ENCODE measurements around the gene FOXI1. TPM values are rescaled to one million over a fixed set of nuclear protein-coding genes. Genes with fewer than 3 reads are reported as not detected.
"Not testable (repeated sequence)": the region's sequence is repeated elsewhere in the genome, so short reads cannot be mapped to it uniquely, and the experiment has no call there.

The FOXI1 gene
- total RNA-seq, 1 donor from 2014 or later: not detected

DNA sequence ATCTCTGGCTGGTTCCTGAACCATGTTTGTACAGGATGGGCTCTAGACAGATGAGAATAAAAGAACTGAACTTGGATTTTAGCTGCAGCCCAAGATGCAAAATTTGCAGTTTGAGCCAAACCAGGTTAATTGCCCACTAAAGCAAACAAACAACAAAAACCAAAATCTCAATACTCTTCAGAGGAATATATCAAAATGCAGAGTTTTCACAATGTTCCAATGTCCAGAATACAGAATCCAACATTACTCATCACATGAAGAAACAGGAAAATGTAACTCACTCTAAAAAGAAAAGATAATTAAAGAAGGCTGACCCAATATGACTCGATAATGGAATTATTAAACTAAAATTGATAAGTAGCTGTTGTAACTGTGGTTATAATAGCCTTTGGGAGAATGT, 20.4 kb downstream of the FOXI1 start:
- intact Hi-C loops (cut with micrococcal nuclease): no loop called here

DNA sequence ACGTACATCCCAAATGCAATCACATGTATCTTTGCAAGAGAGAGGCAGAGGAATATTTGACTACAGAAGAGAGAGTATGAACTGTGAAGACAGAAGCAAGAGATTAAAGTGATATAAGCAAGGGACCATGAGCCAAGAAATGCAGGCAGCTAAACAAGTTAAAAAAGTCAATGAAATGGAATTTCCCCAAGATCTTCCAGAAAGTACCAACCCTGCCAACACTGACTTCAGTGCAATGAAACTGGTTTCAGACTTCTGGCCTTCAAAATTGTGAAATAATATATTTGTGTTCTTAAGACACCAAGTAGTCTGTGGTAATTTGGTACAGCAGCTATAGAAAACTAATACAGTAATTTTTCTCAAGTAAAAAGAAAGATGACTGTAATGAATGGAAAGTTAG, 20.9 kb downstream of the FOXI1 start:
- intact Hi-C loops (cut with micrococcal nuclease): no loop called here

DNA sequence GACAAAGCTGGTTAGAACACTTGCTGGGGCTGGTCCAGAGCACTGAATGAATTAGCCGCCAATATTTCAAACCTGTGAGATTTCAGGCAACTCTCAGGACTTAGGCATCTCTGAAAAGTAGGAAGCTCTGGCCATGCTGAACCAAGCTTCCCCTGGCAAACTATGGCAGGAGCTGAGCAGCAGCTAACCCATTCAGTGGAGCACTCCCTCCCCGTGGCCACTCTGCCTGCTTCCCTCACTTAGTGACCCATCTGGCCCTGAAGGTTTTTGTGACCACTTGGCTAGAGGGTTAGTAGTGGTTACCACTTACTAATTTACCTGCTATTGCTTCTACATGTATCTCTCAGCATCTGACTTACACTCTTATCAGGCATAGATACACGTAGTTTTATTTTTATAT, 25.5 kb downstream of the FOXI1 start:
- intact Hi-C loops (cut with micrococcal nuclease): no loop called here

DNA sequence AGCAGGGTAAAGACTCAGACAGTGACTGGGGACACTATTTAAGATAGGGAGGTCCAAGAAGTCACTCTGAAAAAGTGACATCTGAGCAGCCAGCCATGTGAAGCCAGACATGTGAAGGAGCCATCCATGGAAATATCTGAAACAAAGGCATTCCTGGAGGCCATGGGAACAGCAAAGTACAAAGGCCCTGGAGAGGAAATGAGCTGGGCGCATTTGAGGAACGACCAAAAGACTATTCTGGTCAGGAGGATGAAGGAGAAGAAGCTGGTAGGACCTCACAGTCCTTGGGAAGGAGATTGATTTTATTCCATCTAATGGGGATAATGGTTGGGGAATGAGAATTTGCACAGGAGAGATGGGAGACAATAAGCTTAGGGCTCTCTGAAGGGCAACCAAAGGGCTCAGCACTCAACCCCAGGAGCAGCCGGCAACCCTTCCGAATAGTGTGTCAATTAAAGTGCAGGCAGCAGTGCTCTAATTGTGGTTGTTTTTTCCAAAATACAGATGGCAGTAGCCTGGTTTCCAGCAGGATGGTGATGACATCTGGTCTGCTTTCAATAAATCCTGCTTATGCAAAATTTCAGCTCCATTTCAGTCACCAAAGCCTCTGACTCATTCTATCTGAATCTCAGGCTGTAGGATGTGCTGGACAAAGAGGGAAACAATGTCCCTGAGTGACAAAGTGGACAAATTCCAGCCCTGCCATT, 26.7 kb downstream of the FOXI1 start:
- intact Hi-C loops (cut with micrococcal nuclease): no loop called here

DNA sequence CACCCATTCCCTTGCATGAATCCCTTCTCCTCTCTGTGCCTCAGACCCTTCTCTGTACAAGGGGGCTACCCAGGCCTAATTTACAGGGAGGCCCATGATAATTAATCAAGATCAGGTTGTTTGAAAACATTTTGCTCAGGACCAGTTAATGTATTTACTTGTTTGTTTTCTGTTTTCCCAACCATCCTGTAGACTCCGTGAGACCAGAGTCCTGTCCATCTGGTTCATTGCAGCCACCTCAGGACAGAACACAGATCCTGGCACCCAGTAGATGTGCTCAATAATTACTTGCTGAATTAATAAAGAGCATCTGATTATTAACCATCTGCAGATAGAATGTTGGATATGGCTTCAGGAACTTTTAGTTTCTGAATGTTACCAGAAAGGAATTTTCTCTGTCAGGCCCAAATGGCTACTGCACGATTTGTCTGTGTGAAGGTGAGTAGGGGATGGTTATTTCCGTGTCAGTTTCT, 27.3 kb downstream of the FOXI1 start:
- intact Hi-C loops (cut with micrococcal nuclease): no loop called here

DNA sequence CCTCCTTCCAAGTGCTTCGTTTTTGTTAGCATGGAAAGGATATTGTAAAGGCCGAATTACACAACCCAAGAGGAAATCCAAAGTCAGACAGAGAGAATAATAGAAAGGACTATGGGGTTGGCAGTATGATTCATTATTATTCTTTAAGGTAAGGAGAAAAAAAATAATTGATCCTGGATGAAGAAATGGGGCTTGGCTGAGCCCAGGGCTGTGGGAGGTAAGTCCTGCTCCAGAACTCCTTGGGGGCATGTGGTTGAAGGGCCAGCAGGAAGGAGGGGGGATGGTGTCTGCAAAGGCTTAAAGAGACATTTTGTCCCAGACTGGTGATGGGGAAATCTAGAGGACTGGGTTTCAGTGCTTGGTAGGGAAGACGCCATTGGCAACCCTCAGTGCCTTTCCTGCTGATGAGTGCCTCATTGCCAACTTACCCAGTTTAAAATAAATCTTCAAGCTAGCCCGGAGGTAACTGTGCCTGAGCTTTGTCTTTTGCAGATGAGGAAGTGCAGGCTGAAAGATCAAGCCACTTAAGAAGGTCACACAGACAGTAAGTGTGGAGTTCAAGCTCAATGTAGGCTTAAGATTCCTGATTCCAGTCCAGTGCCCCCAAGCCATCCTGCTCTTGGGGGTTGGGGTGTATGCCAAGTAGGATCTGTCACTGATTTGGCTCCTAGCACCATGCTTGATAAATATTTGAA, 30.2 kb downstream of the FOXI1 start:
- intact Hi-C loops (cut with micrococcal nuclease): no loop called here

DNA sequence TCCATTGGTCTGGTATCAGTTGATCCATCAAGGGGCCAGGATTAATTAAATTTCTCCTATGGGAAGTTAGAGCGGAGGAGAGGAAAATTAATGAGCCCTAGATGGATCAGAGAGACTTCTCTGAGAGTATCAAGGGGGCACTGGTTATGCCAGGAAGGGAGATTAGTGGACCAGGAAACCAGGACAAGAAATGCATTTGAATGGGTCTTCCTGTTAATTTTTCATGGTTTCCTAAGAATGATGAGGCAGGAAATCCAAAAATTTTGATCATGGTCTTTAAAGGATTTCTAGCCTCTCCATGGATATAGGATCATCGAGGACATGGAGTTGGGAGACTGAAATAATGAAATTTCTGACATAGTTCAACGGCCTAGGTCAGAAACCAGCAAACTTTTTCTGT, 30.8 kb downstream of the FOXI1 start:
- intact Hi-C loops (cut with micrococcal nuclease): no loop called here

DNA sequence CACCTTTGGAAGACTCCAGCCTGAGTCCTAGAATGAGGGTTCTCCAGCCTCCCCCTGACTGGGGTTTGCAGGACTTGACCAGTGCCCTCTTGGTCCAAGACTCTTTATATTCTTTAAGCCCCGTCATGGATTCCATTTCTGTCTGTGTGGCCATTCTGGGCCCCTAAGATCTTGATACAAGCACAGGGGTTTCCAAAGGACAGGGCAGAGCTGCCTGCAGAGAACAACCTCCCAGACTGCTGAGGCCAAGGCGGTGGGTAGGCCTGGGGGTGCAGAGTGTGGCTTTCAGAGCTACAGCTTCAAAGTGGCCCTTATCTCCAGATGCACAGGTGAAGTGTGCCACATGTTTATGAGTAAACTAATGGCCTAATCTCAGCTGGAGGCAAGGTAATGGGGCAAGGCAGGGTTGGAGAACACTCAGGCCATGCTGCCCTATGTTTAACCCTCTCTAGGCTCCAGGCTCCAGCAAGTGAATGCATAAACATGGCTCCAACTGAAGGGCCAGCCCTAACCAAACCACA, 32.1 kb downstream of the FOXI1 start:
- intact Hi-C loops (cut with micrococcal nuclease): no loop called here

DNA sequence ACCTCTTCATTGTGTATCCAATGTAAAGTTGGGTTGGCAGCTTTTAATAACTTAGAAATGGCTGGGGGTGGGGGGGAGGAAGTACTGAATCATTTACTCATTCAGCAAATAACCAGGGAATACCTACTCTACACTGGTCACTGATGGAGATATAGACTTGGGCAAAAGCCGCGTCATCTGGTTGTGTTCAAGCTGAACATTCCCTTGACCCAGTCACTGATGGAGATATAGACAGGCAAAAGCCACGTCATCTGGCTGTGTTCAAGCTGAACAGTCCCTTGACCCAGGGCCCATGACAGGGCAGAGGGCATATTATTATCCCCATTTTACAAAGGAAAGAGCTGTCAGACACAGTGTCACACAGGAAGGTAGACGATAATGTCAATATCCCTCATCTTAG, 32.6 kb downstream of the FOXI1 start:
- intact Hi-C loops (cut with micrococcal nuclease): no loop called here

DNA sequence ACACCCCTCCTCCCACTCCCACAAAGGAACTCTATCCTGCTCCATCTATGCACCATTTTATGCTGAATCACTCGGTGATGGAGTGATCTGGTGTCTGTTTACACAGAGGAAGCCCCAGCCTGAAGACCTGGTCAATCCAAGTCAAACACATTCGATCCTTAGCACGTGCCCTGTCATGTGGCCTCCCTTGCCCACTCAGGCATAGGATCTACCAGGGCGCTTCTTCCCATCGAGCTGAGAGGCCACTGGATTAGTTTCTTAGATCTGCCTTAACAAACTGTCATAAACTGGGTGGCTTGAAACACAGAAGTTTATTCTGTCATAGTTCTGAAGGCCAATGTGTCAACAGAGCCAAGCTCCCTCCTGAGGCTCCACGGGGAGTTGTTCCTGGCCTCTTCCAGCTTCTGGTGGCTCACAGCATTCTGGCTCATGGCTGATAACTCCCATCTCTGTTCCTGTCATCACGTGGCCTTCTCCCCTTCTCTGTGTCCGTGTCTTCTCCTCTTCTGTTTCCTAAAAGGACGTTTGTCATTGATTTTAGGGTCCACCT, 34.2 kb downstream of the FOXI1 start:
- intact Hi-C loops (cut with micrococcal nuclease): no loop called here

DNA sequence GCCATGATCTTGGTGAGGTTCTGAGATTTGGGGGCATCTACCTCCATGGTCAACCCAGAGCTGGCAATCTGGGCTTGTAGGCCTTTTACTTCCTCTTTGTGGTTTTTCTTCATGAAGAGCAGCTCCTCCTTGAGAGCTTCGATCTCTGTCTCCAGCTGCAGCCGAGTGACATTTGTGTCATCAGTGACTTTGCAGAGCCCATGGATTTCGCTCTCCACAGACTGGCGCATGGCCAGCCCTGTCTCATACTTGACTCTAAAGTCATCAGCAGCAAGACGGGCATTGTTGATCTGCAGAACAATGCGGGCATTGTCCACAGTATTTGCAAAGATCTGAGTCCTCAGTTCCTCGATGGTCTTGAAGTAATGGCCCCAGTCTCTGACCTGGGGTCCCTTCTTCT, 35.5 kb downstream of the FOXI1 start:
- intact Hi-C loops (cut with micrococcal nuclease): not testable (repeated sequence)

DNA sequence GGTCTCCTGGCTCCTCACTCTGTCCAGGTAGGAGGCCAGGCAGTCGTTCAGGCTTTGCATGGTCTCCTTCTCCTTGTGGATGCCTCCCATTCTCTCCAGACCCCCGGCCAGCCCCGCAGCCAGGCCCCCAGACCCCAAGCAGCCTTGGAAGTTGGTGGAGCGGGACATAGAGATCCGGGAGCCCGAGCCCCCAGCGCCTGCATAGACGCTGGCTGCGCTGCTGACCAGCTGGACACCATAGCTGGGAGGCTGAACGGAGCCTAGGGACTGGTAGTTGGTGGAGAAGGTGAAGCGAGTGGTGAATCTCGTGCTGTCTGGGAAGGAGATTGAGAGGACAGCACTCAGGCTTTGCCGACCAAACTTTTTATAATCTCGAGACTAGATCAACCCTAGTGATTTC, 35.9 kb downstream of the FOXI1 start:
- intact Hi-C loops (cut with micrococcal nuclease): no loop called here

DNA sequence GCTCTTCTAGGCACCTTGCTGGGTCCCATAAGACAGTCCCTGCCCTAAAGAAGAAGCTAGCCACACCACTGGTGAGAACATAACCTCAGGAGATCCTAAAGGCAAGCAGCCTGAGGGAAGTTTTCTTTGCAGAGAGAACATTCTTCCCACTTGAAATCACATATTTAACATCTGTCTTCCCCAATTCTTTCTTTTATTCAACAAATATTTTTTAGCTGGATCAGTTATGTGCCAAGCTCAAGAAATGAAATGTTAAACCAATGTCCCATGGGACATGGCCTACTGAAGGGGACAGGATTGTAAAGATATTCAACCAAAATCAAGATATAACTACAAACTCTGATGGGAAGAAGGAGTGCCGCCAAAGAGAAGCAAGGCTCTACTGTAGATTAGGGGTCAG, 36.5 kb downstream of the FOXI1 start:
- intact Hi-C loops (cut with micrococcal nuclease): no loop called here

DNA sequence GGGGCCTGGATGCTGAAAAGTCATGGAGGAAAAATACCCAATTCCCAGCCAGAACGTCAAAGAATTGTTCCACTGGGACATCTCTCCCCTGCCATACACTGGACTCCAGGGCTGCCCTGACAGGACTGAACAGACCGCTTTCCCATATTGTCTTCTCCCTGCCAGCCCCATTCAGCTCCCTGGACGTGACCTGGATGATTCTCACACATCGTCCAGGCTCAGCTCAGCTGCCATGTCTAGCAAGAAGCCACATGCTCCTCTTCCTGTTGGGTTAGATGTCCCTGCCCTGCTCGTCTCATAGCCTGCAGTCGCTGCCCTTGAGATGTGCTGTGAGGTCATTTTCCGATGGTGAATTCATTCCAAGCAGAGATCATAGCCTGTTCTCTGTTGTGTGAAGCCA, 37.4 kb downstream of the FOXI1 start:
- intact Hi-C loops (cut with micrococcal nuclease): no loop called here

DNA sequence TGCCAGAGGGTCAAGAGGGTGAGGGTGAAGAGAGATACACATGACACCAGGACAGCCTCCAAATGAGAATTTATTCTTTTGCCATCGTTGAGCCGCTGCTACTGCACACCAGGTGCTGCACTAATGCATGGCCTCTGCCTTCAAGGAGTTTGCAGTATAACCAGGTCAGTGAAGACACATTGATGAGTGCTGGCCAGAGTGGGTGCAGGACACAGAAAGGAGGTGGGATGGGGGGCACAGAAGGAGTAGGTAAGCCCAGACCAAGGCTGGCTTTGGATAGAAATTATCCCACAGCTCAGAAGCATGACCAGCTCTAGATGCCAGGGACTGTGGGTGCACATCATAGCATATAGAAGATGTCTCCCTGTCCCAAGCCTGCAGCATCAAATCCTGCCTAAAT, 38.0 kb downstream of the FOXI1 start:
- intact Hi-C loops (cut with micrococcal nuclease): no loop called here

DNA sequence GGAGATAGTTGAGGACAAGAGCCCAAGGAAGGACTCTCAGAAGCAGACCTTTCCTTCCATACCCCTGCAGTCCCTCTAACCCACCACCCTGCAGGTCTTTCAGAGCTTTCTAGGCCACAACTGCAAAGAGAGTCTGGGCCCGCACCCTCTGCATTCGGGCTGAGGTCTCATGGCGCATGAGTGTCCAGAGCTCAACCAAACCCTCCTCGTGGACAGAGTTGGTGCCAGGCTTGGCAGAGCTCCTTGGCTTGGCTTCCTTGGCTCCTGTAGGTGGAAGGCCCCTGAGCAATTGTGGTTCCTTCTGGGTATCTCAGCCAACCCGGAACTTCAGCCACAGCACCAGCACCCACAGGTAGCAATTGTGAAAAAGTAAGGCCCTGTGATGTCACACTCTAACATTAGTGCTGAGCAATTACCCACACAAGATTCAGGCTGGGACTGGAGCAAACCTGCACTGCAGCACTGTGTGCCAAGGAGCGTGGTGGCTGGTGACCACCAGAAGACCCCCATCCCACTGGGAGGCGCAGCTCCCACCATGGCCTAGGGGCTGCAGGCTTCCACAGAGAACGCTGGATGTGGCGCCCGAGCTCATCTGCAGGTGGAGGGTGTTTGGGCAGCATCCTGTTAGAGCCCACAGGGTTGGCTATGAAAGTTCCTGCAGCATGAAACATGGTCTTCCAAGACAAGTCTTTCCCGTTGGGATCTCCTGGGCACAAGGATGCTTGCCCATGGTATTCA, 38.8 kb downstream of the FOXI1 start:
- intact Hi-C loops (cut with micrococcal nuclease): no loop called here

DNA sequence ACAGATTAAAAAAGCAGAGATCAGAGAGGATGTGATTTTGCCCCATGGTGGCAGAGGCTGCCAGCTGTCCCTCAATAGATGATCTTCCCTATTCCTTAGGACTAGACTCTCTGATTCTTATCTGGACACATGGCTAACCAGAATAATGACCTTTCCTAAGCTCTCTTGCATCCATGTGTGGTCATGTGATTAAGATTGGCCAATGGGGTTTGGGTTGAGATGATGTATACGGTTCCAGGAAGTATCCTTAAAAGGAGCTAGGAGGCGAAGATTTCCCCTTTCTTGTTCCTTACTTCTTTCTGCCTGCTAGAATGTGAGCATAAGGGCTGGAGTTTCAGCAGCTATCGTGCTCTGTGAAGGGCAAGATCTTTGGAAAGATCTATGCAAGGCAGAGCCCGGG, 39.8 kb downstream of the FOXI1 start:
- intact Hi-C loops (cut with micrococcal nuclease): no loop called here

DNA sequence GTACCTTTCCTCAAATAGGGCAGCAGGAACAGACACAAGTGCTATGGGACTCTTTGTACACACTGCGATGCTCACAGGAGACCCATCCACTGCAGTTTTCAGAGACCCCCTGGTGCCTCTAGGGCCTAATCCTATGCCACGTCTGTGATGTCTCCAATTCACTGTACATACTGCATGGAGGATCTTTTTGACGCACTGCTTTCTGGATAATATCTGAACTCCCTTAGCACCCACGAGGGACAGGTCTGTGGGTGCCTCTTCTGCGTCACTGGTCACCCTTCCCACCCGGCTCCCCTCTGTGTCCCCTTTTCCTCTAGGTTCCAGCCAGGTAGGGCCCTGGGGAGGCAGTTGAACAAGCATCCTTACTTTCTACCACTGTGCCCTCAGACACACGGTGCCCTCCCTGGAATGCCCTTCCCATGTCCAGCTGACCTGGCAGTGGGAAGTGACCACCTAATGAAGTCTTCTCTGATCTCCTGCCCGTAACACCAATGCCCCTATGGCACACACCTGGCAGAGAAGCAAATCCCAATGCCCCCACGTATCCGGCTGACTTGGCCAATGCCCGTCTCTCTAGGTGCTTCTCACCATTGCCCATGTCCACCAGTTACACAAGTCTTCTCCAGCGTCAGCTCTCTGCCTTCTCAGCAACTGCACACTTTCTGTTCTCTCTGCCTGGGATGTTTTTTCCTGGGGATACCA, 41.5 kb downstream of the FOXI1 start:
- intact Hi-C loops (cut with micrococcal nuclease): no loop called here

DNA sequence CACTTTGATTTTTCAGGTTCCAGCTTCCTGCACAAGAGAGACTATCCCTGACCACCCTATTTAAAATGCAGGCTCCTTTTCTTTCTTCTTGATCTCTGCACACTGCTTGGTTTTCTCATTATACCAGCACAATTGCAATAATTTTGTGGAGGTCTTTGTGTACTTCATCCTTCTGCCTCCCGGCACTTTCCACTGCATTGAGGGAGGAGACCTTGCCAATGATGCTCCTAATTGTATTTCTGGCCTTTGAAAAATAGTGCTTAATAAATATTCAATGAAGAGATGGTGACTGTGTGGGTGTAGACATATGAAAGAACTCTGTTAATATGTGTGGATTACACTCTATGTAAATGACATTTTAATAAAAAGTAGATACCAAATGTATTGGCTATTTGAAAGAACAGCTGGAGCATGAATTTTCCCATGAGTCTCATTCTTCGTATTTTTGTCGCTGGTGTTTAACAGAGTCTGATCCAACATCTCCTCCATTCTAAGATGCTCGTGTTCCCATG, 42.1 kb downstream of the FOXI1 start:
- intact Hi-C loops (cut with micrococcal nuclease): no loop called here

DNA sequence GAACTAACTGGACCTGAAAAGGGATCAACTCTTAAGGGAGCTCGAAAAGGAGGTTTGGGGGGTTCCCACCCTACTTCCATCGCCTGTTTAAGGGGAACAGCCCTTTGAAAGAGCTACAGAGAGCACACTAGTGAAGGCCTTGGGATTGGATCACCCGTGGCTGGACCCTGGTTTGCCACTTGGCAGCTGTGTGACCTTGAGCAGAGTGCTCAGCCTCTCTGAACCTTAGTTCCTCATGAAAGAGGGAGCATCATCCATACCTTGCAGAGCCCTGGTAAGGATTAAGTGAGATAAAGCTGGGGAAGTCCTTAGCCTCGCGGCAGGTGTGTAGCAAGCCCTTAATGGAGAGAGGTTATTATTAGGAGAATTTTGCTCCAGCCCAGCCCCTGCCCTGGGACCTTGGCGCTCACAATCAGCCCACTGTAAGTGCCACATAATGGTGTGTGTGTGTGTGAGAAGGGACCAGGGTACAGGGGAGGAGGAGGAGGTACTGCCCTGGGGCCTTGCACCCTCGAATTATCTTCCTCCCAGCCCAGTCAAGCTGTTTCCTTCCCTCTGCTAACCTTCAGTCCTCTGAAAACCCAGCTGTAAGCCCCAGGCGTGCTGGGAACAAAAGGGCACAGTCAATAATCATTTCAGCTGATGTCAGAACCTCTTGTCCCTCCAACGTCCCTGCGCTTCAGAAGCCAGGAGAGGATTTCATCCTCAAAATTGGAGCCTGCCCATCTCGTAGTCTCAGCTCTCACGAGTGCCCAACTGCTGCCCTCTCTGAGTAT, 42.9 kb downstream of the FOXI1 start:
- intact Hi-C loops (cut with micrococcal nuclease): no loop called here
